GM10266 (cell line): Measurements from ENCODE around the gene JAK1.
"Not testable (repeated sequence)": the region's sequence is repeated elsewhere in the genome, so short reads cannot be mapped to it uniquely, and the experiment has no call there.

ENCODE experiments used
- DNase-seq: peaks from one replicate; pipeline ENCODE4 v3.0.0; 2012; ENCODE audit errors: extremely low spot score
- CTCF ChIP-seq: IDR thresholded peaks from 2 replicates; pipeline ENCODE4 v1.5.1; 2012; ENCODE audit warnings: mild to moderate bottlenecking, low read depth; ENCODE audit not compliant: control insufficient read depth, insufficient read depth; ENCODE audit errors: missing control alignments

The JAK1 gene

GRCh38 chr1:64822621-64823020 is 143.7 kb downstream of the JAK1 start:
- no peak for TF ChIP-seq CTCF
- DNase-seq, result no peak

GRCh38 chr1:64820572-64820971 is 145.8 kb downstream of the JAK1 start:
- not testable (repeated sequence) for DNase-seq

GRCh38 chr1:64817364-64817763 is 149.0 kb downstream of the JAK1 start:
- DNase-seq, result not testable (repeated sequence)

- no peak for DNase-seq
Observed at GRCh38 chr1:64814427-64814826, 151.9 kb downstream of the JAK1 start.

GRCh38 chr1:64811131-64811530 is 155.2 kb downstream of the JAK1 start:
- DNase-seq, result no peak
- no peak for TF ChIP-seq CTCF

More at GRCh38 chr1:64814427-64814826, 151.9 kb downstream of the JAK1 start:
- no peak for TF ChIP-seq CTCF

GRCh38 chr1:64810001-64810400 is 156.3 kb downstream of the JAK1 start:
- no peak for DNase-seq
- TF ChIP-seq CTCF, result no peak

- no peak for TF ChIP-seq CTCF
- DNase-seq, result no peak
Observed at GRCh38 chr1:64809309-64809708, 157.0 kb downstream of the JAK1 start.

- DNase-seq, result no peak
- TF ChIP-seq CTCF, result no peak
Observed at GRCh38 chr1:64801851-64802523, 164.4 kb downstream of the JAK1 start.
